ENCODE results near the gene LAMA3.

LAMA3 gene, protein sequence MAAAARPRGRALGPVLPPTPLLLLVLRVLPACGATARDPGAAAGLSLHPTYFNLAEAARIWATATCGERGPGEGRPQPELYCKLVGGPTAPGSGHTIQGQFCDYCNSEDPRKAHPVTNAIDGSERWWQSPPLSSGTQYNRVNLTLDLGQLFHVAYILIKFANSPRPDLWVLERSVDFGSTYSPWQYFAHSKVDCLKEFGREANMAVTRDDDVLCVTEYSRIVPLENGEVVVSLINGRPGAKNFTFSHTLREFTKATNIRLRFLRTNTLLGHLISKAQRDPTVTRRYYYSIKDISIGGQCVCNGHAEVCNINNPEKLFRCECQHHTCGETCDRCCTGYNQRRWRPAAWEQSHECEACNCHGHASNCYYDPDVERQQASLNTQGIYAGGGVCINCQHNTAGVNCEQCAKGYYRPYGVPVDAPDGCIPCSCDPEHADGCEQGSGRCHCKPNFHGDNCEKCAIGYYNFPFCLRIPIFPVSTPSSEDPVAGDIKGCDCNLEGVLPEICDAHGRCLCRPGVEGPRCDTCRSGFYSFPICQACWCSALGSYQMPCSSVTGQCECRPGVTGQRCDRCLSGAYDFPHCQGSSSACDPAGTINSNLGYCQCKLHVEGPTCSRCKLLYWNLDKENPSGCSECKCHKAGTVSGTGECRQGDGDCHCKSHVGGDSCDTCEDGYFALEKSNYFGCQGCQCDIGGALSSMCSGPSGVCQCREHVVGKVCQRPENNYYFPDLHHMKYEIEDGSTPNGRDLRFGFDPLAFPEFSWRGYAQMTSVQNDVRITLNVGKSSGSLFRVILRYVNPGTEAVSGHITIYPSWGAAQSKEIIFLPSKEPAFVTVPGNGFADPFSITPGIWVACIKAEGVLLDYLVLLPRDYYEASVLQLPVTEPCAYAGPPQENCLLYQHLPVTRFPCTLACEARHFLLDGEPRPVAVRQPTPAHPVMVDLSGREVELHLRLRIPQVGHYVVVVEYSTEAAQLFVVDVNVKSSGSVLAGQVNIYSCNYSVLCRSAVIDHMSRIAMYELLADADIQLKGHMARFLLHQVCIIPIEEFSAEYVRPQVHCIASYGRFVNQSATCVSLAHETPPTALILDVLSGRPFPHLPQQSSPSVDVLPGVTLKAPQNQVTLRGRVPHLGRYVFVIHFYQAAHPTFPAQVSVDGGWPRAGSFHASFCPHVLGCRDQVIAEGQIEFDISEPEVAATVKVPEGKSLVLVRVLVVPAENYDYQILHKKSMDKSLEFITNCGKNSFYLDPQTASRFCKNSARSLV (N-terminal part only)

DNA sequence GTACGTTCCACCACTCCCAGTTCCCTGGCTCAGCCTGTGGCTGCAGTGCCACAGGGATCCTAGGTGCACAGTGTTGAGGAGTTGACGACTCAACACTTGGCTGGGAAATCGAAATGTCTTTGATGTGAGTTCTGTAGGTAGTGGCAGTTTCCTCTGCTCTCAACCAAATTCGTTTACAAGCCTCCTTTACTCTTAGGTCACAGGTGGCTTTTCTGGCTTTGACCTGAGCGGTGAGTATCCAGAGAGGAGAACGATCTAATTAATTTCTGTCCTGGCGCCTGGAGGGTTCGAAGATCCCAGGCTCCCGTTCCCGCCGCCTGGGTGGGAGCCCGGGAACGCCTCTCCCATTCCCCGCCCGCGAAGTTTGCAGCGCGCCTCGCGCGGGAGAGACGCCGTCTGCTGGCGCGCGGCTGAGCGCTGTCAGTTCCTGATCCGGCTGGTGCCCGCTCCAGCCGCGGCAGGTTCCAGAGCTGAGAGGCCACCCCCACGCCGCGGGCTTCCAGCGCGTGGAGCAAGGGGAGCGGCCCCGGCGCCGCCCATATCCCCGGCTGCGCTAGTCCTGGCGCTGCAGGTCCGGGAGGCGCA, at the start of gene LAMA3:
Gene LAMA3 (plus strand): TSS at position 423 of the 585 bp plus-strand sequence. CDS start 231 bp downstream, outside the sequence.
- FAIRE-seq = no peak

DNA sequence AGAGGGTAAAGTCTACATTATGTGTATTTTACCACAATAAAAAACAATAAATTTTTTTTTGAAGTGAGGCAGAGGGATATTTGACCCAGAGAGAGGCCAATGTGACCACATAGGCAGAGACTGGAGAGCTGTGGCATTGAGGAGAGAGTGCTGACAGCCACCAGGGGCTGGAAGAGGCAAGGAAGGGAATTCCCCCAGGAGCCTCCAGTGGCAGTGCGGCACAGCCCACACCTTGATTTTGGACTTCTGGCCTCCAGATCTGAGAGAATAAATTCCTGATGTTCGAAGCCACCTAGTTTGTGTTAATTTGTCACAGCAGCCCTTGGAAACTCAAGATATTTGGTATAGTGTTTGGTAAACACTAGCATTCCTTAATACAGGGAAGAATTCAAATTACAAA, 49.2 kb upstream of the LAMA3 start:
- no peak for FAIRE-seq

DNA sequence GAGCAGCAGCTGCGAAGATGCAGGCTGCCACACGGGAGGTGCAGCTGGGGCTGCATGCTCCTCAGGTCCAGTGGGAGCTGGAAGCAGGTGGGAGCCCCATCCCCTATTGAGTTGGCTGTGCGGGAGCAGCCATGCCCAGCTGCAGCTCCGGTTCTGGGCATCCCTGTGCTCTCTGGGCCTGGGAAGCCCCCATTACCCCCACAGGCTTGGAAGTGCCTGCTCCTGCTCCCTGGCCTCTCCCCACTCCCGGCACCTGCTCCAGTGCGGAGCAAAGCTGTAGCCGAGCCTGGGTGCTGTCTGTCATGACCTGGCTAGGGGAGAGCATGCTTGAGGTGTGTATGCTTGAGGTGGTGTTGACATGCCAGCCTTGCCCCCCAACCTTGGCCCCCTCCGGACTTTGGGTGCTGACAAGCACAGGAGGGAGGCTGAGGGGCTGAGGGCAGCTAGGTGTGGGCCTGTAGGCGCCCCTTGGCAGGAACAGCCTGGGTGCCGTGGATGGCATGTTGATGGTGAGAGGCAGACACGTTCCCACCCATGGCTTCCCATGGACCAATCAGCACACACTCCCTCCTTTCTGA, 48.0 kb upstream of the LAMA3 start:
- FAIRE-seq = no peak

DNA sequence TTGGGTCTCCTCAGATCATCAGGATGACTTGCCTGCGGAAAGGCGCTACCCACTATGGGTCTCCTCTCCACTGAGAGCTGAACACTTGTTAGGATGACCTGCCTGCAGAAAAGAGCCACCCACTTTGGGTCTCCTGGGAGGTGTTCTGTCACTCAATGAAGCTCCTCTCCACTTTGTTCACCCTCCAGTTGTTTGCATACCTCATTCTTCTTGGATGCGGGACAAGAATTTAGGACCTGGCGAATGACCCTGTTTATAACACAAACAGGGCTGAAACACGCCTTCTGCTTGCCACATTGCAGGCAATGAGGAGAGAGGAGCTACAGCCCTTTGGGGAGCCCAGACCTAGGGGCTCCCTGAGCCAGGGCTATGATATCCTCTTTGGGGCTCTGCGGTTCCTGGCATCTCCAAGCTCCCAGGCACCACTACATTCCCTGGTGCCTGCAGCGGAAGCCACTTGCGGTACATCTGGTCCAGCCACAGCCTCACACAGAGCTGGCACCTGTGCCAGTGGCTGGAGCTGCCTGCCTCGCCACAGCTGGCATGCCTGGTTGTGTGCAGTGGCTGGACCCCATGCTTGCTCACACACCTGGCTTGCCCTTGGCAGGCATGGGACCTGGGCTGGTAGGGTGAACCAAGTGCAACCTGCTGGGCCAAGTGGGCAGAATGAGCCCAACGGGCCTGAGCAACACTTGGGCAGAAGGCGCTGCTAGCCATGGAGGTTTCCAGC, 47.2 kb upstream of the LAMA3 start:
- FAIRE-seq = no peak

DNA sequence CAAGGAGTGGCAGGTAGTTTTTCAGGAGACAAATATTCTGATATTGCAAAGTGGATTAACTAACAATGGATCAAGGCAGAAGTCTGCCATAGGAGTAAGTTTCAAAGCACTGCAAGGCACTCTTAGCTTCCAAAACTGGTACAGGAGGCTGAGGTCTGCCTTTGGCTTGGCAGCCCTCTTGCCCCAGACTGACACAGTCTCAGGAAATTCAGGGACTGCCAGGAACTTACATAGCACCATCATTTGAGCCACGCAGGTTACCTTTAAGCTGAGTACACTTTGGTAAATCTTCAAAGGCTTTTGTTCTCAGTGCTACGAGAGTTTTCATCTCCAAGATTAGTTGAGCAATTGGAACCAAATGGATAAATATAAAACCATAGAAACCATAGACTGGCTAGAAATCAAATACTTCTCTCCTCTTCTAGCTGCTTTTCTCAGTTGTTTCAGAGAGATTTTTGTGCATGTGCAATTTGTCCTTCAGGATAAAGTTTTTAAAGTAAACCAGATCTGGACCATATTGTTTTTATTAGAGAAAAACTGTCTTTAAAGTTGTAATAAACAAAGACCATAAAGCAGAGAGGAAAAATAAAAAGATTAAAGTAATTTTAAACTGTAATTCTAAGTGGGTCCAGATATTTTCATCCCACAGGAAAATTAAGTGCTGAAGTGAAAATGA, 45.3 kb upstream of the LAMA3 start:
- no peak for FAIRE-seq

DNA sequence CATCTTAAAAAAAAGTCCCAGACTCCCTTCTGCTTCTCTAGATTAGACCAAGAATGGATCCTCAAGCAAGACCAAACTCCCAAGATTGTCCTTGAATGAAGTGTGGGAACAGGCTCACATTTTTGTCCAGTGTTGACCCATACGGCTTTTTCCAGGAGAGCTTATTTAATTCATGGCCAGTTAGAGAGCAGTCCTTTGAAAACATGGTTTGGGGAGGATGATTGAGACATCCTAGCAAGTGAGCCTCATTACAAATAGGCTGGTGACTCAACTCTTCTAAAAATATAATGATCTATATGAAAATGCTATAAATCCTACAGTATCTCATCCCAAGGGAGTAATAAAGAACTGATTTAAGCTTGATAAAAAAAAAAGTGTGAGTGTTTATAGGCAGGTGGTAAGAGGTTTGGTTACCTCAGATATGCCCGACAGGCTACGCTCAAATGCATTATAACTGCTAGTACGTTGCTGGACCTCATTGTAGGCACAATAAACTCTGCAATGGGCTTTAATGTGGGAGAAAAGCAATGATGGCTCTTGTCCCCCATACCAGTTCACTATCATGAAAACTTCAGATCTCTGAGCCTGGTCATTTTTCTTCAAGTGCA, 43.6 kb upstream of the LAMA3 start:
- FAIRE-seq = no peak

DNA sequence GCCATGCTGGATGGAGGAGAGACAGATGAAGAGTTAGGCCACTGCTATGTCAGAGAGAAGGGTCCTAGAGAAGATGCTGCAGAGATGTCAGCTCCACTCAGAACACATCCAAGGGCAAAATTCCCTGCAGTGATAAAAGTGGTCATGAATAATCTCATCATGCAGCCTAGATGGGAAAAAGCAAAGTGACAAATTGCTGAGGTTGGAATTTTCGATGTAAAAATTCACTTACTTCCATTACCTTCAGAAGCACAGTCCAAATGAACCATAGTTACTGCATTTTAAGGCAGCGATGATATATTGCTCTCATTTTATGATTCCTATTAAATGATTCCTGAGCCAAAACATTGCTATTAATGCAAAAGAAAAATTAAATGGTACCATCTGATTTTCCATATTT, 43.0 kb upstream of the LAMA3 start:
- no peak for FAIRE-seq

DNA sequence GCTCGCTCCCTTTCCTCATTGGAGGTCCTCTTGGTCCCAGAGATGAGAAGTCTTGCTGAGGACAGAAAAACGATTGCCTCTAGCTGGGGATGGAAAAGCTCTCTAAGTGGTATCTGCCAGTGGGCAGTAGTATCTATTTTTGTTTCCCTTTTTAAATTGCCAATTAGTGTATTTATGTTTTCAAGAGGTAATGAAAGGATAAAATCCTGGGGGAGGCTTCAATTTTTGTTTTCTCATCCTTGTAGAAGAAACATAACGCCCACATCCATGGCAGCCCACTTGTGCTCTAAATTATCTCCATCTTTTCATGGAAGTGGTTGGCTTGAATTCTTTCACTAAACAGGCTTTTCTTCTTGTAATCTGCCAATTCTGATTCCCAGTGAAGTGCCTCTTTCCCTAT, 40.8 kb upstream of the LAMA3 start:
- FAIRE-seq = no peak

DNA sequence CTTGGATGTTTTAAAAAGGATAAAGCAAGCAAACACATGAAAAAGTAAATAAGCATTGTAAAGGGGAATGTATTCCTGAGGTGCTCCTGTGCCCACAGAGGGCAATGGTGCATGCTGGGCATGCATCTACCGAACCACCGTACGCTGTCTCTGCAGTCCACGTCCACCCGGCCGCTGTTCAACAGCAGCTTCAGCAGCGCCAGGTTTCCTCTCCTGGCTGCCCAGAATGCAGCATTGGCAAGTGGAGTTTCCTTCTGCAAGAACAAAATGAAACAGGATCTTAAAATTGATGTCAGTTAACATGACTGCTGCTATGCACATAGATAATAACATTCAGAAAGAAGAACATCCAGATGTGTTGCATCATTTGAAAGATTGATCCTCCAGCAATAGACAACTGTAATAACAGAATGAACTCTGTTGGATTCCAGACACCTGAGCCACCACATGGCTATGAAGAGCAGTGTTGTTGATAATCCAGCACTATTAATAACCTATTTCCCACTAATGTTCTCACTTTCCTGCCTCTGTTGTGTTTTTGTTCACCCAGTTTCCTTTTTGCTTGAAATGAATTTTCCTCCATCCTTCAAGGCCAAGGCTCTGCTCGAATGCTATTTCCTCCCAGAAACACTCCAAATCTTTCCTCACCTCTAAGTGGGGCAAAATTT, 40.2 kb upstream of the LAMA3 start:
- FAIRE-seq = no peak

DNA sequence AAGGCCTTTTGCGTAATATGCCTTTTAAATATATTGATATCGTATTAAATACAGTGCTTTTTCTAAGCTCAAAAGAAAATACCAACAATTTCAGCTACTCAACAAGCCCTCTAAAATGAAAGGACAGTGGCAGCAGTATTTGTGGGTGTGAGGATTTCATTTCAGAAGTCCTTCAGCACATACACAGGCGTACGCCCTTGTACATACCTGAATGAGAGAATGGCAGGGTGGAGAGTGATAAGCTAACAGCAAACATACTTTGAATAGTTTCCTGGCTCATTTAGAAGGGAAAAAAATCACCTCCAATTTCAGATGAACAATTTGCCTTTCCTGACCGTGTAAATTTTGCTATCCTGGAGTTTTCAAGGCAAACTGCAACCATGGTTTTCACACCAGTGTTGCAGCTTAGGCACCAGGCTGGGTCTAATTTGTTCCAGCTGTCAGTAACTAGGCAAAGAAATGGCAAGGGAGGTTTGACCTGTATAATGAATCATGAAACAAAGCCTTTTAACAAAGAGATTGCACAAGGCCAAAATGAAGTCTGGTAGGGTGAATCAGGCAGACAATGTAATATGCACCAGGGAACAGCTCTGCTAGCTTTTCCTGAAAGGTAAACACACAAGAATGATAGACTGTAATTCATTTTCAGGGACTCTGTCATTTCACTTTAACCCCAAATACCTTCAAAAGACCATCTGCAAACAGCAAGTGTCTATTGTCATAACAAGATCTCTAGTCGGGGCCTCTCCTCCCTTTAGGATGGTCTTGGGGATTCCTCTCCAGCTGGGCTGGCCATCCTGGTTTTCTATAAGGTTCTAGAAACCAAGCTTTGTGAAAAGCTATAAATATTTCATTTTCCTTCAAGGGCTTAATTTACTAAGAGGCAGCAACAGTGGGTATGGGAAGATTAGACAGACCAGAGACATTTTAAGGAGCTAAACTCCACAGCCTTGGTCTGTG, 38.0 kb upstream of the LAMA3 start:
- no peak for FAIRE-seq

DNA sequence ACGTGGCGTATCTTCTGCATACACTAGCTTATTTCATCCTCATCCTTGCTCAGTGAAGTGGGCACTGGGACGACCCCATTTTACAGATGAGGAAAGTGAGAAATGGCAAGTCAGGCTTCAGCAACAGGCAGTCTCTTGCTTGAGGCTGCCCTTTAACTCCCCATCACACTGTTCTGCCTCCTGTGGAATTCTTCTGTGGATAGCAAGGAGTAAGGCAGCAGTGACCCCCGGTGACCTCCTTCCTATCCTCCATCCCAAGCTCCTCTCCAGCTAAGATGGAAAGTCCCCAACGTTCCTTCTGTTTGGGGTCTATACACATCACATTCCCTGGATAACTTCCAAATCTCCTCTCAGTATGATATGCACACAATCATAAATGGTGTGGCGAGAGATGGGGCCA, 37.0 kb upstream of the LAMA3 start:
- FAIRE-seq = no peak

DNA sequence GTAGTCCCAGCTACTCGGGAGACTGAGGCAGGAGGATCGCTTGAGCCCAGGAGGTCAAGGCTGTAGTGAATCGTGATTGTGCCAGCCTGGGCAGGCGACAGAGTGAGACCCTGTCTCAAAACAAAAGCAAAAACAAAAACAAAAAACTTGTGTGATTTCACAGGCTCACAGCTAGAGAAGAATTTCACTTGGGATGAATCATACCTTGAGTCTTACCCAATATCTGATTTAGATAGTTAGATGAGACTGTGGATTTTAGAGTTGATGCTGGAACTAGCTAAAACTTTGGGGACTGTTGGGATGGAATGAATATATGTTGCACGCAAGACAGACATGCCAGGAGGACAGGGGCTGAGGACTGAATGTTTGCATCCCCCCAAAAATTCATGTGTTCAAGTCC, 31.0 kb upstream of the LAMA3 start:
- no peak for FAIRE-seq

DNA sequence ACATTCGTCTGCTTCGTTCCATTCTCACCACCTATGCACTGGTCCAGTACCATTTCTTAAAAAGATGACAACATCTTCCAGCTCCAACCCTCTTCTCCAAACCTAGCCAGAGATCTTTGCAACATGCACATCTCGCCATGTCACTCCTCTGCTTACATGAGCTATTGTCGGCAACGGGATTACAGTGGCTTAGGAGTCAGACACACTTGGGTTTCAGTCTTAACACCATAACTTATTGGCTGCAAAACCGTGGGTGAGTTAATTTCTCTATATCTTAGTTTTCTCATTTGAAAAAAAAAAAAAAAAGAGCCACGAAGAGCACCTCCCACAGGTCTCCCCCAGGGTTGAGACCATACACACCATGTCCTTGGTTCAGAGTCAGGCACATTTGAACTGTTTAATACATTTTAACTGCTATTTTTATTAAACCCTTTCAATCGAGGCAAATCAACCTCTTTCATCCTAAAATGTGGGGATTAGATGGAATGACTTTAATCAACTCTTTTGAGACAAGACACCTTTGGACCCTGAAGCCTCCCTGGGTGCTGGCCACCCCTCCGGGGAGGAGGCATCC, 27.4 kb upstream of the LAMA3 start:
- FAIRE-seq = no peak

DNA sequence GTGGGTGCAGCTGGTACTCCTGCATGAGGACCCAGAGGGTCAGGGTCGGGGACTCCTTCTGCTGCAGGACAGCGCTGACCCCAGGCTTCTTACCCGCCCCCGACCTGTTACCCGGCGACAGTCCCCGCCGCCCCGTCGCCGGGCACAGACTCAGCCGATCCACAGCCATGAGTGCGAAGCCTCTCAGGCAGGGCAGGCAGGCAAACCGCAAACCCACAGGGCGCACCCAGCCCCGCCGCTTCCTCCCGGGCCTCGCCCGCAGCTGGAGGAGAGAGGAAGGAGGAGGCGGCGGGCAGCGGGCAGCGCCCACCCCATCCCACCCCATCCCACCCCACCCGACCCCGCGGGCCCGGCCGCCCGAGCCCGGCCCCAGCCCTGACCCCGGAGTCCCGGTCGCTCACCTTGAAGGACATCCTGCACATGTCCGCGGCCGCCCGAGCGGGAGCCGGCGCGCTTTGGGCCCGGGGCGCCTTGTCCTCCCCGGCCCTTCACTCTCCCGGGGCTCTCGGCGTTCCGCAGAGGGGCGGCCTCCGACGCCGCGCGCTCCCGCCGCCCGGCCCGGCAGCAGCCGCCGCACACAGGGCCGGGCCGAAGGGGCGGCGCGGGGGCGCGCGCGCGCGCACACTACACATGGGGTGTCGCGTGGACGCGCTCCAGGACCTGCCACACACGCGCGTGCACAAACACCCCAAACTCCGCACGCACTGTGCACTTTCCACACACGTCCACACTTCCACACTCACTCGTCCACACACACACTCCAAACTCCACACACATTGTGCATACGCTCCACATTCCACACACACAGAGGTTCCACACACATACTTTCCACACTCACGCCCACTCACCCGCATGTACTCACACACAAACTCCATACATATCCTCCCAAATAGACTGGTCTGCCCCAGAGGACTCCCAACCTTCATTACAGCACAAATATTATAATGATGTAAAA, 26.7 kb upstream of the LAMA3 start, which contains the start of gene ANKRD29:
Gene ANKRD29 (minus strand): TSS at position 603 of the 955 bp plus-strand sequence. CDS start 181 bp downstream, at position 422.
- FAIRE-seq = no peak

DNA sequence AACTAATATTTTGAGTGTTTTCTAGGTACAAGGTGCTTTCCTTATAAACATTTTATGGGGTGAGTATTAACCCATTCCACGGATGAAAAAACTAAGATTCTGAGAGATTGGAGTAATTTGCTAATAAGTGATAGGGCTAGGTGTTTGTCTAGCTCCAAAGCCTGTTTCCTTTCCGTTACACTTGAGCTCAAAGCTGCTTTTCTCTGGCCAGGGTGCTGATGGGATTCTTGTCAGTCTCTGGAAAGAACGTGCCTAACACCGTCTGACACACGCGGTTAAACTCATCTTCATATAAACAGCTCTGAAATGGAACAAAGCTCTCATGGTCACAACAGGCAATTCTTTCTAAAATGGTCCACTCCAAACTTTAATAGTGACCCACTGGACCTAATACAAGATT, 24.6 kb upstream of the LAMA3 start:
- no peak for FAIRE-seq

DNA sequence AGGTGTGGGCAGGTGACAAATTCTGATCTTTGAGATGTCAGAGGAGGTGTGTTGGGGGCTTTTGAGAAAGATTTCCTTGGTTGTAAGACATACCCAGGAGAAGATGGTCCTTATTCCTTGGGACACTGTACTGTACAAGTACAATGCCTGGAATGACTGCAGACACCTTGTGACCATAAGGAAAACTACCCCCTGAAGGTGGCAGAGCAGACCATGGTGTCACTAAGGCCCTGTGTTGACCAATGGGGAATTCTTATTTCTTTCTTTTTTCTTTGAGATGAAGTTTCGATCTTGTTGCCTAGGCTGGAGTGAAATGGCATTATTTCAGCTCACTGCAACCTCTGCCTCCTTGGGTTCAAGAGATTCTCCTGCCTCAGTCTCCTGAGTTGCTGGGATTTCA, 22.1 kb upstream of the LAMA3 start:
- no peak for FAIRE-seq

DNA sequence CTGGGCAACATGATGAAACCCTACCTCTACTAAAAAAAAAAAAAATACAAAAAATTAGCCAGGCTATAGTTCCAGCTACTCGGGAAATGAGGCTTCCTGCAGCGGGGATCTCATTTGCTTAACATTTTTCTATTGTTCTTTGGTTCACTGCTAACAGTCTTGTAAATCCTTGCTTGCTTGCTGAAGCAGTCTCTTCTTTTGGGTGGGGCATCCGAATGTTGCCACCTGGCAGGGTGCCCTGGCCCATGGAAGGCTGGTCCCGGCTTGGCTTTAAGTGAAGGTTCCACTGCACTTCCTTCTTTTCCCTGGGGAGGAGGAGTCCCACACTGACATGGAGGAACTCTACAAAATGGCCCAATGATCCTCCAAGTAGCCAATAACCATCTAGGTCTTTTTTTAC, 20.5 kb upstream of the LAMA3 start:
- no peak for FAIRE-seq
